CD4-positive, alpha-beta T cell (primary cell): Measurements from ENCODE around the gene SH3RF3. TPM values are rescaled to one million over a fixed set of nuclear protein-coding genes. Genes with fewer than 3 reads are reported as not detected.

Experiments
- ATAC-seq: fragments of 200-7000 bp; cut with Tn5 transposase; one replicate; pipeline ENCODE4 v1.10.0; 2022; ENCODE audit warnings: mild to moderate bottlenecking; ENCODE audit not compliant: poor library complexity
- CTCF ChIA-PET: fragments of 350-600 bp; sonication (Branson Sonifier 250); formaldehyde crosslinking; loops from one replicate; lab custom pipeline; 2021; ENCODE audit warnings: antibody characterized with exemption, inconsistent platforms; lab: Charles Lee
- POLR2A ChIA-PET: fragments of 350-600 bp; sonication (Branson Sonifier 250); formaldehyde crosslinking; loops from one replicate; lab custom pipeline; 2021; ENCODE audit warnings: antibody characterized with exemption, inconsistent platforms; lab: Charles Lee
- DNase-seq, 14 experiments: peaks; one replicate each; pipeline ENCODE4 v3.0.0-alpha.2; 2013 to 2020; ENCODE audit warnings: mixed read lengths in 2 of 14
- H3K27ac ChIP-seq, 2 donors: one replicate each; pipeline versions ENCODE4 v1.5.1 to v1.7.0; 2013; ENCODE audit warnings: low read length in 2 of 2, low read depth in 1 of 2, mild to moderate bottlenecking in 1 of 2
- H3K27me3 ChIP-seq, 2 experiments: 1 replicate in 1 of 2; 2 replicates in 1 of 2; pipeline versions ENCODE4 v1.6.1 to v1.7.0; 2013; ENCODE audit warnings: low read length in 2 of 2, control low read depth in 1 of 2, mild to moderate bottlenecking in 1 of 2, moderate library complexity in 1 of 2; ENCODE audit not compliant: insufficient read depth in 2 of 2, control insufficient read depth in 1 of 2
- H3K36me3 ChIP-seq: one replicate; pipeline ENCODE4 v1.6.1; 2013; ENCODE audit warnings: low read length, control low read depth; ENCODE audit not compliant: insufficient read depth
- H3K4me1 ChIP-seq: one replicate; pipeline ENCODE4 v1.6.1; 2013; ENCODE audit warnings: low read length, control low read depth; ENCODE audit not compliant: insufficient read depth
- H3K4me3 ChIP-seq: one replicate; pipeline ENCODE4 v1.5.1; 2013; ENCODE audit warnings: mild to moderate bottlenecking, low read length, moderate library complexity
- H3K9me3 ChIP-seq, 2 experiments: 1 replicate in 1 of 2; 2 replicates in 1 of 2; pipeline versions ENCODE4 v1.6.1 to v1.7.0; 2013; ENCODE audit warnings: low read length in 2 of 2, mild to moderate bottlenecking in 2 of 2, control low read depth in 1 of 2, moderate library complexity in 1 of 2; ENCODE audit not compliant: control insufficient read depth in 1 of 2, insufficient read depth in 1 of 2
- H3K27ac Mint-ChIP-seq: one replicate; pipeline ENCODE4 v1.8.0; 2020; ENCODE audit warnings: mixed read lengths
- H3K27me3 Mint-ChIP-seq: one replicate; pipeline ENCODE4 v1.8.0; 2021; ENCODE audit warnings: mixed read lengths
- H3K36me3 Mint-ChIP-seq: one replicate; pipeline ENCODE4 v1.8.0; 2021; ENCODE audit warnings: low read depth, mixed read lengths
- H3K4me1 Mint-ChIP-seq: one replicate; pipeline ENCODE4 v1.8.0; 2021; ENCODE audit warnings: low read depth, mixed read lengths
- H3K4me3 Mint-ChIP-seq: one replicate; pipeline ENCODE4 v1.8.0; 2020; ENCODE audit warnings: mild to moderate bottlenecking, mixed read lengths
- H3K9me3 Mint-ChIP-seq: one replicate; pipeline ENCODE4 v1.8.0; 2020; ENCODE audit warnings: mixed read lengths
- CTCF ChIP-seq: fragments of 200-600 bp; IDR thresholded peaks from one replicate; pipeline ENCODE4 v1.8.0; 2022; ENCODE audit warnings: antibody characterized with exemption, mild to moderate bottlenecking
- intact Hi-C, 2 experiments: fragments of 100-400 bp; cut with DNase I in 1 of 2; cut with micrococcal nuclease in 1 of 2; formaldehyde crosslinking; loops; one replicate each; pipeline versions ENCODE4 v1.15.1 to v1.9.0; 2023 to 2025; cut with DNase I, micrococcal nuclease
- total RNA-seq, 174 experiments: library from RNA in 2 of 174; stranded (reverse) in 2 of 174; gene quantifications; one replicate each; pipeline ENCODE4 v1.2.3 and lab custom pipeline; 2021 to 2026

The SH3RF3 gene
- total RNA-seq, 2 experiments from 2014 or later: 5.2 to 5.9 TPM

DNA sequence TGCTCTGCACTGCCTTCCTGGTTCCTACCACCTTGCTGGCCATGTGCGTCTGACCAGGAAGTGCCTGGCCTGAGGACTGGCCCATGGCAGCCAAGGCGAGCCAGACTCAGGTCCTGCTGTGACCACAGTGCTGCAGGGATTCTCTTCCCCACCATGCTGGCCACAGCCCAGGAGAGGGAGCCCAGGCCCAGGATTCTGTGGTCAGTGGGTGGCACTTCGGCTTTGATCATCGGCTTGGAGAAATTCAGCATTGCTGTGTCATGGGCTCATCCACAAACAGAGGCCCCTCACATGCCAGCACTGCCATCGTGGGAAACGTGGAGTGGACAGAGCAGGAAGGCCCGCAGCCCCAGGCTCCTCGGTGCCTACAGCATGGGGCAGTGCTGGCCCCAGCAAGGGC is 273.2 kb downstream of the SH3RF3 start:
- ATAC-seq (no peak), DNase-seq (no peak)
- Mint-ChIP-seq H3K27me3 (no peaks in the 10 kb centered on the region), H3K4me3 (no peak overlapping the region), H3K4me1 (peaks cover under 1% of the 10 kb centered on the region), H3K36me3 (peaks cover 10% of the 10 kb centered on the region), H3K27ac (no peak overlapping the region), H3K9me3 (no peaks in the 10 kb centered on the region)
- Histone ChIP-seq H3K36me3 (no peaks in the 10 kb centered on the region), H3K9me3 (no peaks in the 10 kb centered on the region), H3K4me1 (peaks cover 5% of the 10 kb centered on the region), H3K27me3 (no peaks in the 10 kb centered on the region), H3K27ac (no peak overlapping the region), H3K4me3 (no peak overlapping the region)
- ChIA-PET CTCF (no interaction called here), POLR2A (no interaction called here)
- no peak for TF ChIP-seq CTCF
- intact Hi-C loops: no loop called here

- no peak for TF ChIP-seq CTCF
- Mint-ChIP-seq H3K9me3 (no peaks in the 10 kb centered on the region), H3K4me3 (no peak overlapping the region), H3K36me3 (peaks cover 10% of the 10 kb centered on the region), H3K27me3 (no peaks in the 10 kb centered on the region), H3K4me1 (no peaks in the 10 kb centered on the region), H3K27ac (no peak overlapping the region)
- no peaks in the 10 kb centered on the region for H3K36me3 ChIP-seq
- no peak overlapping the region for H3K27ac ChIP-seq
- CTCF ChIA-PET: no interaction called here
- no peak overlapping the region for H3K4me3 ChIP-seq
- POLR2A ChIA-PET: no interaction called here
- H3K4me1 ChIP-seq: no peaks in the 10 kb centered on the region
- no peaks in the 10 kb centered on the region for H3K9me3 ChIP-seq
- DNase-seq (no peak), ATAC-seq (no peak)
- no peaks in the 10 kb centered on the region for H3K27me3 ChIP-seq
- intact Hi-C loops: no loop called here
Observed at GRCh38 chr2:109402980-109403840, 274.2 kb downstream of the SH3RF3 start.

GRCh38 chr2:109403841-109404201 is 274.8 kb downstream of the SH3RF3 start:
- Histone ChIP-seq H3K4me1 (no peaks in the 10 kb centered on the region), H3K9me3 (no peaks in the 10 kb centered on the region), H3K27ac (no peak overlapping the region), H3K4me3 (no peak overlapping the region), H3K27me3 (no peaks in the 10 kb centered on the region), H3K36me3 (no peaks in the 10 kb centered on the region)
- POLR2A ChIA-PET: no interaction called here
- Mint-ChIP-seq H3K27ac (no peak overlapping the region), H3K9me3 (no peaks in the 10 kb centered on the region), H3K4me3 (no peak overlapping the region), H3K36me3 (peaks cover 10% of the 10 kb centered on the region), H3K4me1 (no peaks in the 10 kb centered on the region), H3K27me3 (no peaks in the 10 kb centered on the region)
- CTCF ChIA-PET: no interaction called here
- DNase-seq (no peak), ATAC-seq (no peak)
- intact Hi-C loops: no loop called here
- TF ChIP-seq CTCF: no peak
